GM21447 (cell line): ENCODE measurements around the gene PLSCR4.

Source experiments
- ATAC-seq: cut with Tn5 transposase; IDR thresholded peaks from one replicate; pipeline ENCODE4 v1.9.1; 2021; ENCODE audit not compliant: unreplicated experiment

PLSCR4 gene

DNA sequence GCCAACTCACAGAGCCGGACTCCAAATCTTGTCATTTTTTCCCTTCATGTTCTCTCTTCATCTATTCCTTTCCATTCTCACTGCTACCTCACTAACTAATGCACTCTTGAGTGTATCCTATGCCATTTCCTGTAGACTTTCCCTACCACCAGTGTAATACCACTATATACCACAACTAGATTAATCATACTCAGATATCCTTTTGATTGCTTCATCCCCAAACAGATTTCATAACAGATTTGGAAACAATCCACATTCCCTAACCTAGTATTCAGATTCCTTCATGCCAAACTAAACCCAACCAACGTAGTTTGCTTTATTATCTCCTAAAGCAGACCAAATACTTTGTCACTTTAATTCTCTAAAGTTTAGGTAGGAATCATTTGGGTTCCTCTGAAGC, 87.3 kb downstream of the PLSCR4 start:
- ATAC-seq = no peak

GRCh38 chr3:146162561-146162960, 88.3 kb downstream of the PLSCR4 start:
- no peak for ATAC-seq

GRCh38 chr3:146161663-146162002, 89.3 kb downstream of the PLSCR4 start:
- no peak for ATAC-seq

- peak; percentile 54 for ATAC-seq
Measured at GRCh38 chr3:146160964-146161662, 89.8 kb downstream of the PLSCR4 start, which contains the start of gene PLOD2. PLOD2 (minus strand) TSS chr3:146161184; CDS start chr3:146160989, 195 bp downstream.

GRCh38 chr3:146160321-146160963, 90.5 kb downstream of the PLSCR4 start:
- peak; percentile 37 for ATAC-seq

- no peak for ATAC-seq
Measured at GRCh38 chr3:146159616-146160320, 91.1 kb downstream of the PLSCR4 start.

GRCh38 chr3:146159037-146159436, 91.9 kb downstream of the PLSCR4 start:
- no peak for ATAC-seq

GRCh38 chr3:146157325-146158060, 93.4 kb downstream of the PLSCR4 start:
- ATAC-seq = no peak

- ATAC-seq = no peak
Measured at GRCh38 chr3:146156666-146157314, 94.1 kb downstream of the PLSCR4 start.

- no peak for ATAC-seq
Measured at GRCh38 chr3:146156095-146156494, 94.8 kb downstream of the PLSCR4 start.

GRCh38 chr3:146154995-146155394, 95.9 kb downstream of the PLSCR4 start:
- ATAC-seq = no peak

GRCh38 chr3:146154316-146154715, 96.6 kb downstream of the PLSCR4 start:
- no peak for ATAC-seq

DNA sequence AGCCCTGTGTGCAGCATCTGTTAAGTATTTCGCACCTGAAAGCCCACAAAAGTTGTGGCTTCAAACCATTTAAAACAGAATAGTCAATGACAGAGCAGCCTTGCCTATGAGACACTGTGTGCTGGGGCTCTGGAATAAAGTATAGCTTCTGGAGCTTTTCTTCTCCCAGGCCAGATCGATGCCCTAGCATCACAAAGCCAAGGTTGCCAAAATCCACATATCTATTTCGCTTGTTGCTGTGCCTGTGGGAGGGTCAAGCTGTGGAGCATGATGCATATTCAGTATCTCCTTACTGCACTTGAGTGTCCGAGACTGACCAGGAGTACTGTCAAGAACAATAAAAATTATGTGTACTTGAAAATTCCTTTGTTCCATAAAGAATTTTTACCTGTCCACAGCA, 97.5 kb downstream of the PLSCR4 start:
- ATAC-seq = no peak

DNA sequence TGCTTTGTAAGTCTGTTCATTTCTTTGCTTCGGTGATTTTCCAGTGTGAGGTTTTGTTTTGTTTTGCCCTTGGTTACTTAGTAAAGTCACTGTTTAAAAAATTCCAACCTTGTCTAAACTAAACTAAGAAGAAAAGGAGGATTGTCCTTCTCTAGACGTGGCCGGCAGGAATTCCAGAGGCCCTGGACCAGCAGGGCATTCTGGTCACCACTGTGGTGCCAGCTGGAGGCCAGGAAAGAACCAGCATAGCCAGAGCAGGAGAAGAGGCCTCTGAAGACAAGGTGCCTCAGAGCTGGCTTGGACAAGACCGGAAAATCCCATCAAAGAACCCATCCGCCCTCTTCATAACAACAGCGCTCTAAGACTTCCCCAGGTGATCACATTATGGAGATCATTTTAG, 98.1 kb downstream of the PLSCR4 start:
- ATAC-seq = no peak

DNA sequence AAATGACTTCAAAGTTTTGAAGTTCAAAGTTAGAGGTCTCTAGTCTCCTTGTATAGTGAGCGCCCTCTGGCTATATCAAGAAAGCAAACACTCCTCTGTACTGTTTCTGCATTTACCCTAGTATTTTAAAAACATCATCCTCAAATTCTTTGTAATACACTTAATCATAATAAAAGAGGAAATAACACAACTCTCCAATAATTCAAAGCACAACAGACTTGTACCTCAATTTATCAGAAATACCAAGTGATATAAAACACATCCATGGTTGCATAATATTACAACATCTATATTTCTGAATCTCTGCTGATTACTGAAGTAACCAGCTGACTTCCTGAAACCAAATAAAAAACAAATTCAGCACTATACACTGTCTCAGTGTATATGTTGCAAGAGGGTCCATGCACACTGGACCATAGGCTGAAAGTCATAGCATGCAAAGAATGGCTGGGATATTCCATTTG, 102.4 kb downstream of the PLSCR4 start:
- no peak for ATAC-seq

DNA sequence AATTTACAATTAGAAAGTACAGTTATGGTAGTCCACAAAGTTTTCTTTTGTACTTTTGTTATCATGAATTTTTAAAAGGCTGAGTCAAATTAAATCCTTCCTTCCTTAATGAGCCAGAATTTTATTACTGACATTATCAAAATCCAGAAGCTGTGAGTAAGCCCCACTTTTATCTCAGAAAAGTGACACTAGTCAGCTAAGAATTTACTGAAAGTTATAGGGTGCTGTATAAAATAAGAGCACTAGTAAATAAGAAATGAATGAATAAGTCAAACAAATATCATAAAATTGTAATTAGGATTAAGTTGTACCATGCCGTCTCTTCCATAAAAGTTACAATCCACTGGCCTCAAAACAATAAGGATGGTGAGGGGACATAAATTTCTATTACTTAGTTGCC, 105.3 kb downstream of the PLSCR4 start:
- ATAC-seq = no peak

GRCh38 chr3:146142757-146143156, 108.1 kb downstream of the PLSCR4 start:
- ATAC-seq = no peak
